Loucy (cell line): ENCODE data around the gene UCHL5.

Experiments used
- H2AFZ ChIP-seq: fragments of 200-600 bp; sonication (generic); 2 replicates; pipeline ENCODE4 v1.6.0; 2016; ENCODE audit warnings: antibody characterized with exemption, mild to moderate bottlenecking, low read length, moderate library complexity
- H3F3A ChIP-seq: fragments of 200-600 bp; 2 replicates; pipeline ENCODE4 v1.6.0; 2016; ENCODE audit warnings: antibody characterized with exemption, low read depth, mild to moderate bottlenecking
- H3K27me3 ChIP-seq: fragments of 200-600 bp; sonication (generic); 2 replicates; pipeline ENCODE4 v1.6.1; 2014; ENCODE audit warnings: low read length, mild to moderate bottlenecking; ENCODE audit not compliant: insufficient read depth, poor library complexity, severe bottlenecking
- H3K36me3 ChIP-seq: fragments of 200-600 bp; sonication (generic); 2 replicates; pipeline ENCODE4 v1.6.1; 2016; ENCODE audit warnings: low read length; ENCODE audit not compliant: insufficient read depth
- H3K4me1 ChIP-seq: fragments of 200-600 bp; sonication (generic); 2 replicates; pipeline ENCODE4 v1.5.1; 2014; ENCODE audit warnings: low read length, mild to moderate bottlenecking; ENCODE audit not compliant: insufficient read depth, poor library complexity, severe bottlenecking
- H3K4me2 ChIP-seq: fragments of 200-600 bp; sonication (generic); 2 replicates; pipeline ENCODE4 v1.6.0; 2014; ENCODE audit warnings: antibody characterized with exemption, low read length, low read depth, mild to moderate bottlenecking; ENCODE audit not compliant: poor library complexity, severe bottlenecking
- H3K4me3 ChIP-seq: fragments of 200-600 bp; sonication (generic); 2 replicates; pipeline ENCODE4 v1.5.1; 2014; ENCODE audit warnings: low read length, mild to moderate bottlenecking, mixed read lengths; ENCODE audit not compliant: poor library complexity, severe bottlenecking
- H3K79me2 ChIP-seq: fragments of 200-600 bp; sonication (generic); 2 replicates; pipeline ENCODE4 v1.6.1; 2014; ENCODE audit warnings: low read length; ENCODE audit not compliant: insufficient read depth
- H3K9ac ChIP-seq: fragments of 200-600 bp; sonication (generic); 2 replicates; pipeline ENCODE4 v1.6.0; 2014; ENCODE audit warnings: mild to moderate bottlenecking, low read depth, low read length, moderate library complexity; ENCODE audit not compliant: poor library complexity, severe bottlenecking
- H3K9me2 ChIP-seq: fragments of 200-600 bp; sonication (generic); replicated peaks from 2 replicates; pipeline ENCODE4 v1.6.1; 2016; ENCODE audit warnings: low read depth, low read length, mixed read lengths
- H3K9me3 ChIP-seq: fragments of 200-600 bp; sonication (generic); 2 replicates; pipeline ENCODE4 v1.6.1; 2014; ENCODE audit warnings: mild to moderate bottlenecking, antibody characterized with exemption, low read length, low read depth; ENCODE audit not compliant: insufficient read depth
- H4K20me1 ChIP-seq: fragments of 200-600 bp; sonication (generic); 2 replicates; pipeline ENCODE4 v1.6.0; 2014; ENCODE audit warnings: antibody characterized with exemption, low read length, mild to moderate bottlenecking; ENCODE audit not compliant: insufficient read depth, poor library complexity, severe bottlenecking
- CTCF ChIP-seq: fragments of 200-600 bp; sonication (generic); conservative IDR thresholded peaks from 2 replicates; pipeline ENCODE4 v1.5.1; 2014; ENCODE audit warnings: mild to moderate bottlenecking, antibody characterized with exemption, low read length
- EZH2phosphoT487 ChIP-seq: fragments of 200-600 bp; IDR thresholded peaks from 2 replicates; pipeline ENCODE4 v1.6.1; 2018; ENCODE audit warnings: antibody characterized with exemption, mild to moderate bottlenecking, moderate library complexity, borderline replicate concordance

The UCHL5 gene

GRCh38 chr1:193070942-193071341 is 11.8 kb upstream of the UCHL5 start:
- no peak overlapping the region for H3K9ac ChIP-seq

GRCh38 chr1:193070386-193070753 is 11.2 kb upstream of the UCHL5 start:
- no peak for TF ChIP-seq EZH2phosphoT487
- TF ChIP-seq CTCF: no peak; the same call in 1 of the 2 replicates
- Histone ChIP-seq H3K9ac (peak overlapping the region; percentile 15), H3K36me3 (peaks cover 6% of the 10 kb centered on the region; the same call in 1 of the 2 replicates), H3K4me1 (peaks cover 25% of the 10 kb centered on the region), H3K9me2 (no peaks in the 10 kb centered on the region), H3F3A (no peaks in the 10 kb centered on the region), H3K79me2 (peaks cover 50% of the 10 kb centered on the region), H4K20me1 (peaks cover 7% of the 10 kb centered on the region), H3K27me3 (no peaks in the 10 kb centered on the region), H3K4me2 (peak overlapping the region; percentile 43), H2AFZ (no peak overlapping the region), H3K4me3 (peak overlapping the region; percentile 3), H3K9me3 (no peaks in the 10 kb centered on the region)

More at GRCh38 chr1:193070942-193071341, 11.8 kb upstream of the UCHL5 start:
- Histone ChIP-seq H3K4me3 (no peak overlapping the region), H3K36me3 (peaks cover 6% of the 10 kb centered on the region; the same call in 1 of the 2 replicates), H3K4me1 (peaks cover 23% of the 10 kb centered on the region), H3K79me2 (peaks cover 44% of the 10 kb centered on the region), H3K9me2 (no peaks in the 10 kb centered on the region), H4K20me1 (peaks cover 7% of the 10 kb centered on the region), H3K27me3 (no peaks in the 10 kb centered on the region), H3F3A (no peaks in the 10 kb centered on the region), H3K4me2 (peak overlapping the region; percentile 8), H2AFZ (no peak overlapping the region), H3K9me3 (no peaks in the 10 kb centered on the region)
- TF ChIP-seq CTCF (no peak), EZH2phosphoT487 (no peak)

GRCh38 chr1:193069748-193070385 is 10.7 kb upstream of the UCHL5 start:
- Histone ChIP-seq H3K27me3 (no peaks in the 10 kb centered on the region), H2AFZ (no peak overlapping the region), H3K36me3 (peaks cover 6% of the 10 kb centered on the region; the same call in 1 of the 2 replicates), H3K9me2 (no peaks in the 10 kb centered on the region), H3K4me2 (peak overlapping the region; percentile 43), H3K9ac (peak overlapping the region; percentile 15), H3K4me3 (peak overlapping the region; percentile 3), H3F3A (no peaks in the 10 kb centered on the region), H4K20me1 (peaks cover 7% of the 10 kb centered on the region), H3K9me3 (no peaks in the 10 kb centered on the region), H3K79me2 (peaks cover 53% of the 10 kb centered on the region), H3K4me1 (peaks cover 26% of the 10 kb centered on the region)
- TF ChIP-seq CTCF: peak; percentile 60
- no peak for TF ChIP-seq EZH2phosphoT487
